ENCODE data around the gene TRIM5.

Gene TRIM5

GRCh38 chr11:5679811-5680210 is 5.1 kb downstream of the TRIM5 start:
- no peak overlapping the region for H3K27ac ChIP-seq (replicated peaks)
- H3K27me3 ChIP-seq (ENCODE audit: insufficient read depth, poor library complexity, severe bottlenecking) = no peaks in the 10 kb centered on the region
- DNase-seq (ENCODE audit: low read depth in 1 of 2, low spot score in 1 of 2) = no peak
- no peak for TF ChIP-seq POLR2AphosphoS5 (IDR thresholded peaks at IDR 0.05; ENCODE audit: low read depth)
- TF ChIP-seq, protein P1, sequence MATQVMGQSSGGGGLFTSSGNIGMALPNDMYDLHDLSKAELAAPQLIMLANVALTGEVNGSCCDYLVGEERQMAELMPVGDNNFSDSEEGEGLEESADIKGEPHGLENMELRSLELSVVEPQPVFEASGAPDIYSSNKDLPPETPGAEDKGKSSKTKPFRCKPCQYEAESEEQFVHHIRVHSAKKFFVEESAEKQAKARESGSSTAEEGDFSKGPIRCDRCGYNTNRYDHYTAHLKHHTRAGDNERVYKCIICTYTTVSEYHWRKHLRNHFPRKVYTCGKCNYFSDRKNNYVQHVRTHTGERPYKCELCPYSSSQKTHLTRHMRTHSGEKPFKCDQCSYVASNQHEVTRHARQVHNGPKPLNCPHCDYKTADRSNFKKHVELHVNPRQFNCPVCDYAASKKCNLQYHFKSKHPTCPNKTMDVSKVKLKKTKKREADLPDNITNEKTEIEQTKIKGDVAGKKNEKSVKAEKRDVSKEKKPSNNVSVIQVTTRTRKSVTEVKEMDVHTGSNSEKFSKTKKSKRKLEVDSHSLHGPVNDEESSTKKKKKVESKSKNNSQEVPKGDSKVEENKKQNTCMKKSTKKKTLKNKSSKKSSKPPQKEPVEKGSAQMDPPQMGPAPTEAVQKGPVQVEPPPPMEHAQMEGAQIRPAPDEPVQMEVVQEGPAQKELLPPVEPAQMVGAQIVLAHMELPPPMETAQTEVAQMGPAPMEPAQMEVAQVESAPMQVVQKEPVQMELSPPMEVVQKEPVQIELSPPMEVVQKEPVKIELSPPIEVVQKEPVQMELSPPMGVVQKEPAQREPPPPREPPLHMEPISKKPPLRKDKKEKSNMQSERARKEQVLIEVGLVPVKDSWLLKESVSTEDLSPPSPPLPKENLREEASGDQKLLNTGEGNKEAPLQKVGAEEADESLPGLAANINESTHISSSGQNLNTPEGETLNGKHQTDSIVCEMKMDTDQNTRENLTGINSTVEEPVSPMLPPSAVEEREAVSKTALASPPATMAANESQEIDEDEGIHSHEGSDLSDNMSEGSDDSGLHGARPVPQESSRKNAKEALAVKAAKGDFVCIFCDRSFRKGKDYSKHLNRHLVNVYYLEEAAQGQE (IDR thresholded peaks at IDR 0.05; ENCODE audit: insufficient replicate concordance, low read depth) = no peak
- no peak for TF ChIP-seq SPI1 (IDR thresholded peaks at IDR 0.05; ENCODE audit: borderline replicate concordance, low read depth)
- no peak for TF ChIP-seq GABPA (IDR thresholded peaks at IDR 0.05; ENCODE audit: low read depth)
- no peak for TF ChIP-seq CTCF (IDR thresholded peaks at IDR 0.05; ENCODE audit: insufficient read depth, low read length)
- H3K4me3 ChIP-seq (replicated peaks; ENCODE audit: insufficient read depth, low read length) = no peak overlapping the region

DNA sequence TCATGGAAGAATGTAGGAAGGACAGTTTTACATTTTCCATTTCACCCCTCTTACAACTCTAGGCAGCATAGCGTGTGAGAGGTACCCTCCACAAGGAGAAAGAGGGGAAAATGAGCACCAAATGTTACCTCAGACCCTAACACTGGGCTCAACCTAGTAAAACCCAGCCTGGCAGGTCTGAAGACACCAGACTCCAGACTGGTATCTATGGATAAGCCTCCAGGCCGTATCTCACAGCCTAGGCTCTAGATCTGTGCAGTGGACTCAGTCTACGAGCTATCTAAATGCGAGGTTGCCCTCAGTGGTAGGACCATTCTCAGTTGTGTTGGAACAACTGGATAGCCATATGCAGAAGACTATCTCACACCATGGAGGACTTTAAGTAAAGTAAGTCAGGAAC is 10.5 kb downstream of the TRIM5 start:
- no peak for DNase-seq (ENCODE audit: low read depth in 1 of 2, low spot score in 1 of 2)
- H3K4me3 ChIP-seq (replicated peaks; ENCODE audit: insufficient read depth, low read length) = no peak overlapping the region
- TF ChIP-seq CTCF (IDR thresholded peaks at IDR 0.05; ENCODE audit: insufficient read depth, low read length) (no peak), GABPA (IDR thresholded peaks at IDR 0.05; ENCODE audit: low read depth) (no peak), SPI1 (IDR thresholded peaks at IDR 0.05; ENCODE audit: borderline replicate concordance, low read depth) (no peak), POLR2AphosphoS5 (IDR thresholded peaks at IDR 0.05; ENCODE audit: low read depth) (no peak)
- TF ChIP-seq, protein P1 (IDR thresholded peaks at IDR 0.05; ENCODE audit: insufficient replicate concordance, low read depth) = no peak
- no peaks in the 10 kb centered on the region for H3K27me3 ChIP-seq (ENCODE audit: insufficient read depth, poor library complexity, severe bottlenecking)
- H3K27ac ChIP-seq (replicated peaks) = no peak overlapping the region

DNA sequence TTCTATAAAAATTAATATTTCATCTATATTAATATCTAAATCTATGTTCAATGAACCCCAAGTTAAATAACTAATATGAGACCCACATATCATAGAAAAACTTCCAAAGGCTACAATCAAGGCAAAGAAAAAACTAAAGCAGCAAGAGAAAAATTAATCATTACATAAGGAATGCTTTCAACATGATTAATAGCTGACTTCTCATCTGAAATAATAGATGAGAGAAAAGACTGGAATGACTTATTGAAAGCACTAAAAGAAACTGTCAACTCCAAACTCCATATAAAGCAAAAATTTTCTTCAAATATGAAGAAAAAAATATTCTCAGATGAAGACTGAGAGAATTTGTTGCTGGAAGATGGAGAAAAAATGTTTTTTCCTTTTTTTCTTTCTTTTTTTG is 13.0 kb downstream of the TRIM5 start:
- no peak for DNase-seq (ENCODE audit: low read depth in 1 of 2, low spot score in 1 of 2)
- no peak for TF ChIP-seq GABPA (IDR thresholded peaks at IDR 0.05; ENCODE audit: low read depth)
- no peak for TF ChIP-seq POLR2AphosphoS5 (IDR thresholded peaks at IDR 0.05; ENCODE audit: low read depth)
- no peak for TF ChIP-seq SPI1 (IDR thresholded peaks at IDR 0.05; ENCODE audit: borderline replicate concordance, low read depth)
- TF ChIP-seq CTCF (IDR thresholded peaks at IDR 0.05; ENCODE audit: insufficient read depth, low read length) = no peak
- TF ChIP-seq, protein P1 (IDR thresholded peaks at IDR 0.05; ENCODE audit: insufficient replicate concordance, low read depth) = no peak
- Histone ChIP-seq H3K27ac (replicated peaks) (no peak overlapping the region), H3K27me3 (ENCODE audit: insufficient read depth, poor library complexity, severe bottlenecking) (no peaks in the 10 kb centered on the region), H3K4me3 (replicated peaks; ENCODE audit: insufficient read depth, low read length) (no peak overlapping the region)

Measured in HL-60 (cell line).